Measurements from ENCODE around the gene C4A.
A peak's percentile ranks its signal among the peaks of the same experiment; 100 is the strongest.
"Not testable (repeated sequence)": the region's sequence is repeated elsewhere in the genome, so short reads cannot be mapped to it uniquely, and the experiment has no call there.

Gene C4A

GRCh38 chr6:31981744-31982143, at the start of gene C4A:
Gene C4A, plus strand, starts transcription at chr6:31982057. Its CDS starts 51 bp downstream, at chr6:31982108.
- not testable (repeated sequence) for DNase-seq (ENCODE audit: low spot score)

DNA sequence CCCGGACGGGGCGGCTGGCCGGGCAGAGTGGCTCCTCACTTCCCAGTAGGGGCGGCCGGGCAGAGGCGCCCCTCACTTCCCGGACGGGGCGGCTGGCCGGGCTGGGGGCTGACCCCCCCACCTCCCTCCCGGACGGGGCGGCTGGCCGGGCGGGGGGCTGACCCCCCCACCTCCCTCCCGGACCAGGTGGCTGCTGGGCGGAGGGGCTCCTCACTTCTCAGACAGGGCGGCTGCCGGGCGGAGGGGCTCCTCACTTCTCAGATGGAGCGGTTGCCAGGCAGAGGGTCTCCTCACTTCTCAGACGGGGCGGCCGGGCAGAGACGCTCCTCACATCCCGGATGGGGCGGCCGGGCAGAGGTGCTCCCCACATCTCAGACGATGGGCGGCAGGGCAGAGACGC, 49.7 kb upstream of the C4A start:
- DNase-seq (ENCODE audit: low spot score), result not testable (repeated sequence)

DNA sequence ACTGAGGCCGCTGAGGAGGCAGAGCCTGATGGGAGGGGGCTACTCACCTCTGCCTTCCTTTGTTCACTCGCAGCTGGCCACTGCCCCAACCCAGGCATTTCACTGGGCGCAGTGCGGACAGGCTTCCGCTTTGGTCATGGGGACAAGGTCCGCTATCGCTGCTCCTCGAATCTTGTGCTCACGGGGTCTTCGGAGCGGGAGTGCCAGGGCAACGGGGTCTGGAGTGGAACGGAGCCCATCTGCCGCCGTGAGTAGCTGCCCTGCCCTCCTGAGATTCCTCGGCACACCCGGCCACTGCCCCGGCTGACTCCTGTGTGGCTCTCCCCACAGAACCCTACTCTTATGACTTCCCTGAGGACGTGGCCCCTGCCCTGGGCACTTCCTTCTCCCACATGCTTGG, 48.3 kb upstream of the C4A start:
- DNase-seq (ENCODE audit: low spot score), result no peak

DNA sequence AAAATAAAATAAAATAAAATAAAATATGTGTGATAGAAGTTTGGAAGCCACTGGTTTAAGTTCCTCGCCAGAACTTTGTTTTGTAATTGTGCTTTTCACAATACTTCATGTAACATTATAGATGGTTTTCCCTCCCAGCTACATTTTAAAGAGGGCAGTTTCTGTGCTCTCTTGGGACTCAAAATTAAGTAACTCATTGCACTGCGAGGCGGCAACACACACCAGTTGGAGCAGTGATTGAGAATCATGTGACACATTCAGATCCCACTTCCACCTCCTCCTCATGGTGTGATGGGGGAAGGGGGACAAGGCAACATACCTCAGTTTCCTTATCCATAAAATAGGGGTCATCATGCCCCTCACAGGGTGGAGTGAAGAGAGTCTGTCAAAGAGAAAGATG, 46.8 kb upstream of the C4A start:
- no peak for DNase-seq (ENCODE audit: low spot score)

- DNase-seq (ENCODE audit: low spot score), result no peak
Observed at GRCh38 chr6:31935823-31936222, 46.0 kb upstream of the C4A start.

DNA sequence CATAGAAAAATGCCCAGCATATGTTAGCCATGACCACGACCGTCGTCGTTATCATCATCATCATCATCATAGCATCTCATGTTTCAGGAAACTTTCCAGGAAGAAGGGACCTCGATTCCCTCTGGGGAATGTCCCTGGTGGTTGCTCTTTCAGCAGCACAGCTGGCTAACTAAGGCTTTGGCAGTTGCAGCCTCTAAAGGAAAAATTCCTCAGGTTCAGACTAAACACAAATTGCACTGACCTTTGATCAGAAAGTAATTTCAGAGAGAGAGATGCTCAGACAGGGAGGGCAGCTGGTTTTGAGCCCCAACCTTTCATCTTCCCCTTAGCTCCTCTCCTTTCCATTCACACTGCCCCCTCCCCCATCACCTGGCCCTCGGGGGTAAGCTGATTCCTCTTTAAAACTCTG, 41.6 kb upstream of the C4A start:
- DNase-seq (ENCODE audit: low spot score), result peak; percentile 58

DNA sequence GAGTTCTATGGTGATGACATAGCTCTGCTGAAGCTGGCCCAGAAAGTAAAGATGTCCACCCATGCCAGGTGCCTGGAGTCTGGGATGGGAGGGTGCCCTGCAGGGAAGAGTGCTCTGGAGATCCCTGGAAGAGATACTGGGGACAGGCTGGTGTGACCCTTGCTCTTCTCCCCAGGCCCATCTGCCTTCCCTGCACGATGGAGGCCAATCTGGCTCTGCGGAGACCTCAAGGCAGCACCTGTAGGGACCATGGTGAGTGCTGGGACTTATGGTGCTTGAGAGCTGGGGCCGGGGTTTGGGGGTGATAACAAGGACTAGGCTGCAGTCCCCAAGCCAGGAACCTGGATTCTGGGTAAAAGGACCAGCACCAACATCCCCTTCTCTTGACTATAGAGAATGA, 38.1 kb upstream of the C4A start:
- DNase-seq (ENCODE audit: low spot score), result no peak

DNA sequence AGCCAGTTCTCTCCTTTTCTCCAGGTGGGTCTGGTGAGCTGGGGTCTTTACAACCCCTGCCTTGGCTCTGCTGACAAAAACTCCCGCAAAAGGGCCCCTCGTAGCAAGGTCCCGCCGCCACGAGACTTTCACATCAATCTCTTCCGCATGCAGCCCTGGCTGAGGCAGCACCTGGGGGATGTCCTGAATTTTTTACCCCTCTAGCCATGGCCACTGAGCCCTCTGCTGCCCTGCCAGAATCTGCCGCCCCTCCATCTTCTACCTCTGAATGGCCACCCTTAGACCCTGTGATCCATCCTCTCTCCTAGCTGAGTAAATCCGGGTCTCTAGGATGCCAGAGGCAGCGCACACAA, 36.7 kb upstream of the C4A start:
- DNase-seq (ENCODE audit: low spot score), result no peak

- peak; percentile 84 for DNase-seq (ENCODE audit: low spot score)
Observed at GRCh38 chr6:31945507-31946369, 36.1 kb upstream of the C4A start, which contains the start of gene CFB. Gene CFB, plus strand, starts transcription at chr6:31946095. Its CDS starts 127 bp downstream, at chr6:31946222.

DNA sequence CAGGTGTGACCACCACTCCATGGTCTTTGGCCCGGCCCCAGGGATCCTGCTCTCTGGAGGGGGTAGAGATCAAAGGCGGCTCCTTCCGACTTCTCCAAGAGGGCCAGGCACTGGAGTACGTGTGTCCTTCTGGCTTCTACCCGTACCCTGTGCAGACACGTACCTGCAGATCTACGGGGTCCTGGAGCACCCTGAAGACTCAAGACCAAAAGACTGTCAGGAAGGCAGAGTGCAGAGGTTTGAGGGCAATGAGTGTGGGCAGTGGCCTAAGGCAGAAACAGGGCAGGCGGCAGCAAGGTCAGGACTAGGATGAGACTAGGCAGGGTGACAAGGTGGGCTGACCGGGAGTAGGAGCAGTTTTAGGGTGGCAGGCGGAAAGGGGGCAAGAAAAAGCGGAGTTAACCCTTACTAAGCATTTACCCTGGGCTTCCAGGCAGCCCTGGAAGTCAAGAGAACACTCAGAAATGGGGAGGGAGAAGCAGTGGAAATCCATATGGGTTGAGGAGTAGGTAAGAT, 35.4 kb upstream of the C4A start:
- DNase-seq (ENCODE audit: low spot score), result no peak

GRCh38 chr6:31947070-31947675, 34.7 kb upstream of the C4A start:
- no peak for DNase-seq (ENCODE audit: low spot score)

DNA sequence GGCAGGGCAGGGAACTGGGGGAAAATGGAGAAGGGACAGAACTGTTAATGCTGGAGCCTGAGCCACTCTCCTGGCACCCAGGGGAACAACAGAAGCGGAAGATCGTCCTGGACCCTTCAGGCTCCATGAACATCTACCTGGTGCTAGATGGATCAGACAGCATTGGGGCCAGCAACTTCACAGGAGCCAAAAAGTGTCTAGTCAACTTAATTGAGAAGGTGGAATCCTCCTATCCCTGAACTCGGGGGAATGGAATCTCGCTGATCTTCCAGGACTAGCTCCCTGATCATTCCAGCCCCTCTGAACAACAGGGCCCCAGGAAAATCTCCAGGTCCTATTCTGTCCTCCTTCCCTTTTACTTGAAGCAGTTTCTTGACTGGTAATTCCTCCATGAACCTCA, 34.0 kb upstream of the C4A start:
- DNase-seq (ENCODE audit: low spot score), result no peak

DNA sequence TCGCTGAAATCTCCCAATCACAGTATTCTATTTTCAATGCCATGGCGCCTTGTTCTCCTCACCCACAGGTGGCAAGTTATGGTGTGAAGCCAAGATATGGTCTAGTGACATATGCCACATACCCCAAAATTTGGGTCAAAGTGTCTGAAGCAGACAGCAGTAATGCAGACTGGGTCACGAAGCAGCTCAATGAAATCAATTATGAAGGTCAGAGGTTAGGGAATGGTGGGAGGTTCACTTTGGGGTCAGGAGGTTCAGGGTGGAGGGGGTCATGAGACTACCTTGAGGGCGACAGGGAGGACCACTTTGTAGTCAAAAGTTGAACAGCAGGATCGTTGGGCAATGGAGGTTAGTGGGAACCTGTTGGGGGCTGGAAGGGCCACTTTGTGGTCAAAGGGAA, 33.6 kb upstream of the C4A start:
- DNase-seq (ENCODE audit: low spot score), result no peak

DNA sequence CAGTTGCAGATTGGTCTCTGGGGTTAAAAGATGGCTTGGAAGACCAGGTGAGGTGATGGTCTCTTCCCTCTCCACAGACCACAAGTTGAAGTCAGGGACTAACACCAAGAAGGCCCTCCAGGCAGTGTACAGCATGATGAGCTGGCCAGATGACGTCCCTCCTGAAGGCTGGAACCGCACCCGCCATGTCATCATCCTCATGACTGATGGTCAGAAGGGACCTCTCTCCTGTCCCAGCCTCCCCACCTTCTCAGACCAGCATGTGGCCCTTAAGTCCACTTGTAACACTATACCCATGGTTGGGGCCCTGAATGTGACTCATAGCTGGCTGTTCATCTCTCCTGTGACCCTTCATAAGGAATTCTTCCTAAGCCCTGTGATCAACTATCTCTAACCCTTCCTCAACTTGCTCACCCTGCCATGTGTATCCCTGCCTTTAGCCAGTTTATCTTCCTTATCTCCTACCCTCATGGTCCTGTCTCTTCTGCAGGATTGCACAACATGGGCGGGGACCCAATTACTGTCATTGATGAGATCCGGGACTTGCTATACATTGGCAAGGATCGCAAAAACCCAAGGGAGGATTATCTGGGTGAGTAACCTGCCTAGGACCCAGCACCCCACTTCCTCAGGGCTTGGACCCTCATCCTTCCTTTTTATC, 33.0 kb upstream of the C4A start:
- no peak for DNase-seq (ENCODE audit: low spot score)

- no peak for DNase-seq (ENCODE audit: low spot score)
Observed at GRCh38 chr6:31949926-31950548, 31.8 kb upstream of the C4A start.

- peak; percentile 61 for DNase-seq (ENCODE audit: low spot score)
Observed at GRCh38 chr6:31952140-31952805, 29.6 kb upstream of the C4A start.

- DNase-seq (ENCODE audit: low spot score), result no peak
Observed at GRCh38 chr6:31952890-31953289, 29.0 kb upstream of the C4A start.

DNA sequence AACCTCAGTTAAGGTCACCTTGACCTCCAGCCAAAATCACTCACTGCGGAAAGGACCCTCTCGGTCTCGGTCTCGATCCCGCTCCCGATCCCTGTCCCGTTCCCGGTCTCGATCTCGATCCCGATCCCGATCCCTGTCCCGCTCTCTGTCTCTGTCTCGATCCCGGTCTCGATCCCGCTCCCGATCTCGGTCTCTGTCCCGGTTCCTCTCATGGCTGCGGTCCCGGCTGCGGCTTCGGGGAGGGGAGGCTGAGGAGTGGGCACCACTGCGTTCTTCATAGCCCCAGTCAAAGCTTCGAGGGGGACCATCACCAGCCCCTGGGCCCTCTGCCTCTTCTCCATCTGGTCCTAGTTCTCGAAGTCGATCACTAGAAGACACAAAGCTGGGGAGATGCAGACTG, 27.3 kb upstream of the C4A start:
- no peak for DNase-seq (ENCODE audit: low spot score)

DNA sequence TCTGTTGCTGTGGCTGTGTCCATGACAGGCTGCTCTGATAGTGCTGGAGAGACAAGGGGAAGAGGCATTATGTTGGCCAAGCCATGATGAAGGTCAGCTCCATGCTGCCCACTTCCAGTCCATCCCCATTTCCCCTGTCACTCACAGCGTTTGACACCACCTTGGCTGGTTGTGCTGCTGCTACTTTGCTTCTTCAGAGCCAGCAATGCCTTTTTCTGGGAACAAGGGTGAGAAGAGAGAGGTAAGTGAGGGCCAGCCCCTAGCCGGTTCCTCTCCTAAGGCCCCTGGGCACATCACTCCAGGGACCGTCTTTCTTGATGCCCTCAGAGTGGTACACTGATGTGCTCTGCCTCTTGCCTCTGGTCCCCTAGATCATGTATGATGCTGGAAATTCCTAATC, 25.1 kb upstream of the C4A start:
- DNase-seq (ENCODE audit: low spot score), result no peak

DNA sequence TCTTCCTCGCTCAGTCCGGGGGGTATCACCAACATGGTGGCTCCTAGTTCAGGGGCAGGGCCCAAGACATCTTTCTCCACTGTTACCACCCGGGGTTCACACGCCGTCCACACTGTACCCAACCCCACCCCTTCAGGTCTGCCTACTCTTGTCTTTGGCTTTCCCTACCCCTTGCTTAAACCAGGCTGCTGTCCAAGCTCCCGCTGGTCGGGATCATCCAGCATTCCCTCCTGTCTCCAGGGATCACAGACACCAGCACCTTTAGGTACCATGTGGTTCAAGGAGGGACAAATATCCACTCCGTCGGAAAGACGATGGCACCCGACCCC, 23.5 kb upstream of the C4A start:
- DNase-seq (ENCODE audit: low spot score), result no peak

DNA sequence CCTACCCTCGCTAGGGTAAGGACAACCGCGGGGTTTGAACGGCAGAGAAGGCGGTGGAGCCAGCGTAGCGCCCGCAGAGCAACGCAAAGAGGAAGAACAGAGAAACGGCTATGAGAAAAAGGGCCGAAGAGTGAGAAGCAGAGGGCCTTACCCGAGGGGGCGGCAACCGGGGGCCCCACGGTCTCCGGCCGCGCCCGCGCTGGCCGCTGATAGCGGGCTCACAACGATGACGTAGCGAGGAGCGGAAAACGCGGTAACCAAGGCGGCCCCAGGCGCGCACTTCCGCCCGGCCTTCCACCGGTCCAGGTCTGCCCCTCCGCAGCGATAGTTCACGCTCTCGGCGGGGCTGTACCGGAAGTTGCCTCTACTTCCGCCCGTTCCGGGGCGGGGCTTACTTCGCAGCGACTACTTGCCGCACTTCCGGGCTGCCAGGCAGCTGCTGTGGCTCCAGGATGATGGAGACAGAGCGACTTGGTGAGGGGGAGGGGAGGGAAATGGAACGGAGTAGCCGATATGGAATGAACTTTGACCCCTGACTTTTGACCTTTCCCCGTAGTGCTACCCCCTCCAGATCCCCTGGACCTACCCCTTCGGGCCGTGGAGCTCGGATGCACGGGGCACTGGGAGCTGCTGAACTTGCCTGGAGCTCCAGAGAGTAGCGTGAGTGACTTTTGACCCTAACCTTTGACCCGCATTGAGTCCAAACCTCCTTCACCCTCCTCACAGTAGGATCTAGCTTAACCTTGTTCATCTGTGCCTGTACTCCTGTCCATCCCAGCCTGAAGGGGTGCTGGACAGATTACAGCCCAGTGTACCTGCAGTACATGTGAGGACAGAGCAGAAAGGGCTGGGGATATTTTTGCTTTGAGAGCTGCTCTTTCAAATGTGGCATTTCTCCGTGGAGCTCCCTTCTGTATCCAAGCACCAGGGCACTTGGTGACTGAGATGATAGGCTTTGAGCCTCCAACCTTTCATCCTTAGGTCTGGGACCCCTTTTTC, 22.8 kb upstream of the C4A start, which contains the start of the genes NELFE and SKIC2:
TSS of gene NELFE (minus strand) at position 231 of the 999 bp plus-strand sequence. CDS start 525 bp downstream, outside the sequence.
TSS of gene SKIC2 (plus strand) at position 435 of the 999 bp plus-strand sequence. CDS start at position 453, 18 bp downstream.
- DNase-seq (ENCODE audit: low spot score), result peak; percentile 92
